GM18499 (cell line): Measurements from ENCODE around the gene TSPAN5.

Experiments
- ATAC-seq: cut with Tn5 transposase; IDR thresholded peaks from one replicate; pipeline ENCODE4 v1.9.1; 2021; ENCODE audit warnings: moderate number of reproducible peaks; ENCODE audit not compliant: insufficient read depth, unreplicated experiment

Gene TSPAN5

GRCh38 chr4:98603683-98604521, 54.5 kb downstream of the TSPAN5 start:
- ATAC-seq, result no peak

- peak; percentile 42 for ATAC-seq
These were observed 56.1 kb downstream of the TSPAN5 start for GRCh38 chr4:98602270-98602669.

GRCh38 chr4:98601708-98602107, 56.7 kb downstream of the TSPAN5 start:
- ATAC-seq, result peak; percentile 54

- no peak for ATAC-seq
These were observed 58.7 kb downstream of the TSPAN5 start for GRCh38 chr4:98599617-98600205.

GRCh38 chr4:98586962-98587354, 71.5 kb downstream of the TSPAN5 start:
- no peak for ATAC-seq

GRCh38 chr4:98586291-98586961, 72.0 kb downstream of the TSPAN5 start:
- ATAC-seq, result no peak

GRCh38 chr4:98585596-98585995, 72.8 kb downstream of the TSPAN5 start:
- no peak for ATAC-seq

GRCh38 chr4:98584265-98584664, 74.1 kb downstream of the TSPAN5 start:
- no peak for ATAC-seq

GRCh38 chr4:98583265-98583664, 75.1 kb downstream of the TSPAN5 start:
- no peak for ATAC-seq

GRCh38 chr4:98581126-98581525, 77.3 kb downstream of the TSPAN5 start:
- no peak for ATAC-seq

- no peak for ATAC-seq
These were observed 80.5 kb downstream of the TSPAN5 start for GRCh38 chr4:98577956-98578355.

- no peak for ATAC-seq
These were observed 83.6 kb downstream of the TSPAN5 start for GRCh38 chr4:98574816-98575215.

GRCh38 chr4:98573791-98574190, 84.6 kb downstream of the TSPAN5 start:
- no peak for ATAC-seq

- no peak for ATAC-seq
These were observed 85.7 kb downstream of the TSPAN5 start for GRCh38 chr4:98572697-98573096.

GRCh38 chr4:98571161-98571786, 87.1 kb downstream of the TSPAN5 start:
- no peak for ATAC-seq

- no peak for ATAC-seq
These were observed 88.1 kb downstream of the TSPAN5 start for GRCh38 chr4:98570151-98570797.

GRCh38 chr4:98568941-98569663, 89.3 kb downstream of the TSPAN5 start:
- no peak for ATAC-seq

GRCh38 chr4:98567611-98568010, 90.8 kb downstream of the TSPAN5 start:
- no peak for ATAC-seq

GRCh38 chr4:98566361-98567008, 91.9 kb downstream of the TSPAN5 start:
- ATAC-seq, result no peak
